ENCODE data around the gene KRTAP4-7. TPM values are rescaled to one million over a fixed set of nuclear protein-coding genes. Genes with fewer than 3 reads are reported as not detected.

Gene KRTAP4-7
- total RNA-seq, 1 experiment from 2014 or later: not detected

DNA sequence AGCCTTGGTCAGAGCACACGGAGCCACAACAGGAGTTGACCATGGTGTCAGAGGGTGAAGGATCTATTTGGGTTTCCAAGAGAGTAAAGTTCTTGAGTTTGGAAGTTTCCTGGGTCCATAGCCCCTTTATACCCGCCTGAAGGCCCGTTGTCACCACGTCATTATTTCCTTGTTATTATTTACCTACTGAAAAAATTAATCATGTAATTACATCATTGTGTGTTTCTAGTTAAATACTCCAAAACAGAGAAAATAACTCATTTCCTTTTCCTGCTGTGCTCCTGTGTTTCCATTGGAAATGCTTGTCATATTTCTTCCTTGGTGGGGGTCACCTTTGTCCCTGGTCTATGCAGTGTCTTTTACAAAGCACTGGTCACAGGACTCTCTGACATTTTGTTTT, 14.1 kb downstream of the KRTAP4-7 start, which contains the start of gene KRTAP4-8:
Gene KRTAP4-8 (minus strand): TSS at position 101 of the 400 bp plus-strand sequence. CDS start 58 bp downstream, at position 43.
- Histone ChIP-seq H2AFZ (ENCODE audit: low read length) (no peak within 1 kb of the TSS), H4K91ac (ENCODE audit: insufficient read length, low read depth, low read length) (no peak within 1 kb of the TSS), H3K9me3 (ENCODE audit: control insufficient read depth, low read depth, low read length) (no peaks in the 10 kb centered on the region), H3K23me2 (ENCODE audit: insufficient read length, low read depth, low read length, poor library complexity, severe bottlenecking) (no peaks in the 10 kb centered on the region), H3K4ac (ENCODE audit: low read depth, low read length) (no peak within 1 kb of the TSS), H2BK20ac (ENCODE audit: low read depth, low read length, poor library complexity, severe bottlenecking) (no peak within 1 kb of the TSS), H3K79me1 (ENCODE audit: insufficient read depth, low read depth, low read length, poor library complexity, severe bottlenecking) (no peaks in the 10 kb centered on the region), H3K4me2 (ENCODE audit: insufficient read depth, insufficient read length, low read length) (no peak within 1 kb of the TSS), H3K79me2 (ENCODE audit: insufficient read depth, low read length) (no peaks in the 10 kb centered on the region), H3K27me3 (ENCODE audit: insufficient read depth, low read length) (no peaks in the 10 kb centered on the region), H4K20me1 (ENCODE audit: control insufficient read depth, insufficient read depth, insufficient read length) (no peaks in the 10 kb centered on the region), H2BK15ac (ENCODE audit: low read depth, low read length) (no peak within 1 kb of the TSS), H4K5ac (ENCODE audit: insufficient read length, low read depth, low read length) (no peak within 1 kb of the TSS), H2BK120ac (ENCODE audit: low read depth, low read length, poor library complexity, severe bottlenecking) (no peak within 1 kb of the TSS), H3T11ph (ENCODE audit: low read length) (no peak within 1 kb of the TSS), H2AK5ac (ENCODE audit: insufficient read length, low read length) (no peak within 1 kb of the TSS), H3K56ac (ENCODE audit: insufficient read length, low read depth, low read length) (no peak within 1 kb of the TSS), H2BK12ac (ENCODE audit: insufficient read length, low read depth, low read length) (no peak within 1 kb of the TSS), H2BK5ac (ENCODE audit: insufficient read length, low read length) (no peak within 1 kb of the TSS), H3K9ac (ENCODE audit: extremely low read depth, insufficient read length, low read length) (no peak within 1 kb of the TSS), H3K27ac (ENCODE audit: insufficient read length, low read depth, low read length) (no peak within 1 kb of the TSS), H3K4me1 (ENCODE audit: insufficient read depth, low read length) (no peaks in the 10 kb centered on the region), H3K18ac (ENCODE audit: insufficient read length, low read depth, low read length) (no peak within 1 kb of the TSS), H4K8ac (replicated peaks; ENCODE audit: insufficient read length, low read depth, low read length) (no peak within 1 kb of the TSS), H3K14ac (ENCODE audit: insufficient read depth, low read length) (no peak within 1 kb of the TSS), H3K23ac (ENCODE audit: insufficient read length, low read depth, low read length) (no peak within 1 kb of the TSS)
- peaks cover 5 to 14% of the 10 kb centered on the region in 2 experiments; a peak in 4 of 5 replicates for H3K9me3 Mint-ChIP-seq
- H3K36me3 Mint-ChIP-seq (ENCODE audit: insufficient read depth in 1 of 3, low read depth in 3 of 3): peaks cover 0 to 13% (median 4%) of the 10 kb centered on the region in 3 experiments; a peak in 4 of 7 replicates
- no CpG with 5 or more reads among the region's 4 CpGs for WGBS (ENCODE audit: extremely low coverage, insufficient read length, low lambda C conversion rate)
- no peak for TF ChIP-seq CTCF (conservative IDR thresholded peaks at IDR 0.05)
- no peak within 1 kb of the TSS; a peak in 1 of 7 replicates for H3K27ac Mint-ChIP-seq
- H3K4me3 Mint-ChIP-seq: no peak within 1 kb of the TSS
- H3K4me1 Mint-ChIP-seq: peaks cover 31 to 38% of the 10 kb centered on the region in 2 experiments
- no peak for DNase-seq
- H3K27me3 Mint-ChIP-seq (ENCODE audit: low read depth): peaks cover 1% of the 10 kb centered on the region; the same call in 1 of the 2 replicates
